ENCODE data around the gene RNASE13. TPM values are rescaled to one million over a fixed set of nuclear protein-coding genes. Genes with fewer than 3 reads are reported as not detected.

RNASE13 gene
- total and polyA plus RNA-seq, 2 experiments from 2014 or later: not detected

DNA sequence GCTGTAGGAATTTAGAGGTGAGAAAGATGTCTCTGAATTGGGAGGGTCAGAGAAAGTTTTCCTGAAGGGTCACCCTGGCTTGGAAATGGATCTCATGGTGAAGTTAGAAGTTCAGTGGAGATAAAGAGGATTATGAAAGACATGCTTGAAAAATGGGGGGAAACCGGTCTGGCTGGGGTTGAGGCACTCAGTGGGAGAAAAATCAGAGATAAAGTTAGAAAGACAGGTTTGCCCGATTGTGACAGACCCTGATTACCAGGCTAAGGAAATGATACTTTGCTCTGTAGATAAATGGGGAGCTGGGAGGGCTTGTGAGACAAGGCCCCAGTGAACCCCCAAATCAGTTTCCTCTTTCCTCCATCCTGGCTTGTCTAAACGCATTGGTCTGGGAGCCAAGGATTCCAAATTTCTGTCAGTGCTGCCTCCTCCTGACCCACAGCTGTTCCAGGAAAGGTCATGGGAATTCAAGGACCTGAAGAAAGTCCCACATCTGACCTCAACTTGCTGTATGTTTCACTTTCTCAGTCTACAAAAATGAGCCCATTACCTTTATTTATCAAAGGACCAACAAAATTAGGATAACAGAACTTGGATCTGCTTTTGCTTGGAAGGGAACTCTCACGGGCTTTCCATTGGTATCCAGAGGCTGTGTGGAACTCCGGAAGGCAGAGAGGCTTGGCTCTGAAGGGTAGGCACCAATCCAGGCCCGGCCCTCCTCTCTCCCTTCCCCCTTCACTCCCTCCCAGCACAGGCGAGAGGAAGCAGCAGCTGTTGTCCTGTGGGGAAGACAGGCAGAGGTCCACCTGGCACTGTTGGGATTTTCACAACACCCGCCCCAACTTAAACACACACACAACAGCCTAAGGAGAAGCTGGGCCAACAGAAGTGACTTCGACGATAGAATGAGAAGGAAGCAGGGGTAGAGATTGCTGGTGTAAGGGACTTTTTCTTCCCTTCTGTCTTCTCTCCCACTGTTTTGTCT is 4.1 kb upstream of the RNASE13 start:
- Mint-ChIP-seq H3K27ac (peak overlapping the region; percentile 33; the same call in 1 of the 2 replicates), H3K4me1 (peaks cover 26% of the 10 kb centered on the region), H3K36me3 (ENCODE audit: low read depth) (no peaks in the 10 kb centered on the region; the same call in 2 of the 3 replicates), H3K27me3 (ENCODE audit: insufficient read depth, low read depth, poor library complexity) (peaks cover 16% of the 10 kb centered on the region), H3K9me3 (no peaks in the 10 kb centered on the region; the same call in 2 of the 3 replicates), H3K4me3 (0 out of 3 replicates have a peak overlapping the region, but pooled peaks have one; percentile 33)
- H3K4me2 ChIP-seq: peak overlapping the region; percentile 44
- H3K9me2 ChIP-seq (ENCODE audit: insufficient read depth): no peaks in the 10 kb centered on the region
- peak overlapping the region; percentile 33; the same call in 1 of the 2 replicates for H2AFZ ChIP-seq
- ATAC-seq (peak; percentile 95), DNase-seq (ENCODE audit: low spot score) (peak; percentile 80)
- H3K36me3 ChIP-seq (ENCODE audit: insufficient read depth): no peaks in the 10 kb centered on the region
- no peaks in the 10 kb centered on the region for H3K79me2 ChIP-seq (replicated peaks; ENCODE audit: insufficient read depth)
- peaks cover 10% of the 10 kb centered on the region for H3K4me1 ChIP-seq (ENCODE audit: insufficient read depth)
- H3K27ac ChIP-seq (ENCODE audit: low read depth): no peak overlapping the region
- peak overlapping the region; percentile 12; the same call in 1 of the 2 replicates for H3K4me3 ChIP-seq
- no peaks in the 10 kb centered on the region for H3K27me3 ChIP-seq (ENCODE audit: insufficient read depth)
- TF ChIP-seq, protein P1, sequence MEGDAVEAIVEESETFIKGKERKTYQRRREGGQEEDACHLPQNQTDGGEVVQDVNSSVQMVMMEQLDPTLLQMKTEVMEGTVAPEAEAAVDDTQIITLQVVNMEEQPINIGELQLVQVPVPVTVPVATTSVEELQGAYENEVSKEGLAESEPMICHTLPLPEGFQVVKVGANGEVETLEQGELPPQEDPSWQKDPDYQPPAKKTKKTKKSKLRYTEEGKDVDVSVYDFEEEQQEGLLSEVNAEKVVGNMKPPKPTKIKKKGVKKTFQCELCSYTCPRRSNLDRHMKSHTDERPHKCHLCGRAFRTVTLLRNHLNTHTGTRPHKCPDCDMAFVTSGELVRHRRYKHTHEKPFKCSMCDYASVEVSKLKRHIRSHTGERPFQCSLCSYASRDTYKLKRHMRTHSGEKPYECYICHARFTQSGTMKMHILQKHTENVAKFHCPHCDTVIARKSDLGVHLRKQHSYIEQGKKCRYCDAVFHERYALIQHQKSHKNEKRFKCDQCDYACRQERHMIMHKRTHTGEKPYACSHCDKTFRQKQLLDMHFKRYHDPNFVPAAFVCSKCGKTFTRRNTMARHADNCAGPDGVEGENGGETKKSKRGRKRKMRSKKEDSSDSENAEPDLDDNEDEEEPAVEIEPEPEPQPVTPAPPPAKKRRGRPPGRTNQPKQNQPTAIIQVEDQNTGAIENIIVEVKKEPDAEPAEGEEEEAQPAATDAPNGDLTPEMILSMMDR (conservative IDR thresholded peaks at IDR 0.05; ENCODE audit: low read depth in 2 of 2): peak in 1 of 2 experiments; percentile 20; a peak in 2 of 4 replicates
- no peak for TF ChIP-seq EZH2phosphoT487 (IDR thresholded peaks at IDR 0.05; ENCODE audit: unreplicated experiment)
- TF ChIP-seq ZNF462 (CRISPR knock-in tag; IDR thresholded peaks at IDR 0.05): 0 out of 2 replicates have a peak, but pooled peaks have one; percentile 3
- H3F3A ChIP-seq (replicated peaks; ENCODE audit: low read depth): no peaks in the 10 kb centered on the region
- H4K20me1 ChIP-seq (replicated peaks; ENCODE audit: insufficient read depth): no peaks in the 10 kb centered on the region
